NCI-H446 (cell line): Measurements from ENCODE around the gene TAS1R2.
"Not testable (repeated sequence)": the region's sequence is repeated elsewhere in the genome, so short reads cannot be mapped to it uniquely, and the experiment has no call there.

ENCODE experiments used
- DNase-seq, 2 experiments: peaks; one replicate each; lab custom pipeline; 2025; lab: John Stamatoyannopoulos, UW

Gene TAS1R2

DNA sequence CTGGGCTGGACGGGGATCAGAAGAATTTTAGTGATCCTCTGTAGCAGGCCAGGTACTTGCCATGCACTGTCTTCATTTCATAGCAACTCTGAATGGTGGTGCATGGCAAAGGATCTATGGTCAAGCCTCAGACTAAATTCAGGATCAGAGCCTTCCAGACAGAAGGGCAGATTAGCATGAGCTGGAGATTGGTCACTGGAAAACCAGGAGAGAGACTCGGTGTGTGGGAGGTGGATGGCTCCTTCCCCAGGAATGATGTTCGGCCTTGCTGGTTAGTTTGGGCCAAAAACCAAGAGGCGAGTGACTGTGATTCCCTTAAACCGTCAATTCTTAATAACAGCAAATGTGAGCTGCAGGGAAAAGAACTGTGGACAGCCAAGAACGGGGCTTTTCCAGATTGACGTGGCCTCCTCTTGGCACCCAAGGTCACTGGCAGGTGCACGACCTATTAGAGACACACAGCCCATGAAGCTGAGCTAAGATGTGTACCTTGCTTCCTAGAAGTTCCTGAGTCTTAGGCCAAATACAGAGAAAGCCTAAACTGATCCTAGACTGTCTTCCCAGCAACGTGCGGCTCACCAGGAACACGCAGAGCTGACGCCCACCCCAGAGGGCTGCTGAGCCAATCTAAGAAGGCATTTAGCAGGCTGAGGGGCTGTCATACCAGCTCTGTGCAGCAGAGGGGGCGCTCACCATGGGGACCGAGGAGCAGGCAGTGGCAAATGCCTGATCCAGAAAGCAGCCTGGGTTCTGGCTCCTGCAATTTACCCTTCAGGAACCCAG lies 24.4 kb upstream of the TAS1R2 start:
- peak; percentile 10 to 56 for DNase-seq

DNA sequence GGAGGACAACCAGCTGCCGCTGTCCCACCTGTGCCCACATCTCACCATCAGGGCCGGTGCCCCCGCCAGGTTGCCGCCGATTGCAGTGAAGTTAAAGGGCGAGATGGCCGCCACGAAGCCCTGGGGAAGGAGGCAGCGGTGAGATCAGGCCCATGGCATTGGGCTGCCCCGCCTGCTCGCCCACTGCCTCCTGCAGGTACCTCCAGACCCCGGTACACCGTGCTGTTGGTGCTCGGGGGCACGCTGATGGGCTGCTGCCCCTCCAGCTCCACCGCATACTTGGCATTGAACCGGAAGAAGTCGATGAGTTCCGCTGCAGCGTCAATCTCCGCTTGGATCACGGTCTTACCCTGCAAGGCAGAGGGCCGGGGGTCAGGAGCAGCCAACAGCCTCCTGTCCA lies 23.6 kb upstream of the TAS1R2 start:
- no peak for DNase-seq

DNA sequence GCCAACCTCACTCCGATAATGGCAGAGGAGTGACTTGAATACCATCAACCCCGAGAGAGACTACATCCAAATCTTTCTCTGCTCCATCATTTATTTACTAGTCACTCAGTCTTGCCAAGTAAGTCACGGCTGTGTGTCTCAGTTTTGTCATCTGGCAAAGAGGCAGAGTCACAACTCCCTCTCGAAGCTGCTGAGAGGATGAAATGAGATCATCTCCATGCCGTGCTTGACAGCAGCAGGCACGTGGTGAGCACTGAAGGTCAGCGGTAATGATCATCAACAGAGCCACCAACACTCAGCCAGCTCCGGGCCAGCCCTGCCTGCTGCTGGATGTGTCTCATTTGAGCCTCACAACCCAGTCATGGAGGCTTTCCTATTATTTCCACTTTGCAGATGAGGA lies 23.0 kb upstream of the TAS1R2 start:
- DNase-seq: no peak

- no peak for DNase-seq
These were observed 22.4 kb upstream of the TAS1R2 start for GRCh38 chr1:18881642-18882431.

DNA sequence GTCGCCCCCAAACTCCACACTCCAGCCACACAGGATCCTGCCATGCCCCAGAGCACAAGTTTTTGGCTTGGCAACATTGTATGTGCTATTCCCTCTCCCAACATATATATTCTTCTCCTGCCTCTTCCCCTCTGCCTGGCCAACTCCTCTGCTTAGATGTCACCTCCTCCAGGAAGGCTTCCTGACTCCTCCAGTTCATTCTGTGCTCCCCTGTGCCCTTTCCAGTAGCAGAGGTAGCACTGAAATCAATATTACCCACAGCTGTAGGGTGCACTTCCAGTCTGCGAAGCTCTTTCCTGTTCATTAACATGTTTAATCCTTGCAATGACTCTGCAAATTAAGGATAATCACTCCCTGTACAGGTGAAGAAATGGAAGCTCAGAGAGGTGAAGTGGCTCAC lies 21.7 kb upstream of the TAS1R2 start:
- no peak for DNase-seq

DNA sequence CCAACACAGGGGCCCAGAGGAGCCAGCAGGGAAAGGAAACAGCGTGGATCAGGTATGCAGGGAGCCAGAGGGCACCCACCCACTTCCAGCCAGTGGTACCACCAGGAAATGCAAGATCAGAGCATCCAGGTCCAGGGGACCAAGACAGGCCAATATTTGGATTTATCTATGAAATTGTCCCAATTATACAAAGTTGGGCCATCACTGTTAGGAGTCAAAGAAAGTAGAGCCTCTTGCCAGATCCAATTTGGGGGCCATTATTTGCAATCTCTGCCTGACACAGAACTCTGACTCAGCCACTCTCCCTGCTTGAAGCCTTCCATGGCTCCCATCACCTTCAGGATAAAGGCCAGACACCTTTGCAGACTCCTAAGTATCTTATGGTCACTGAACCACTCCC lies 21.1 kb upstream of the TAS1R2 start:
- no peak for DNase-seq

- no peak for DNase-seq
These were observed 20.4 kb upstream of the TAS1R2 start for GRCh38 chr1:18879791-18880309.

- DNase-seq: no peak
These were observed 19.8 kb upstream of the TAS1R2 start for GRCh38 chr1:18879215-18879790.

GRCh38 chr1:18878538-18879214 lies 19.2 kb upstream of the TAS1R2 start:
- no peak for DNase-seq

DNA sequence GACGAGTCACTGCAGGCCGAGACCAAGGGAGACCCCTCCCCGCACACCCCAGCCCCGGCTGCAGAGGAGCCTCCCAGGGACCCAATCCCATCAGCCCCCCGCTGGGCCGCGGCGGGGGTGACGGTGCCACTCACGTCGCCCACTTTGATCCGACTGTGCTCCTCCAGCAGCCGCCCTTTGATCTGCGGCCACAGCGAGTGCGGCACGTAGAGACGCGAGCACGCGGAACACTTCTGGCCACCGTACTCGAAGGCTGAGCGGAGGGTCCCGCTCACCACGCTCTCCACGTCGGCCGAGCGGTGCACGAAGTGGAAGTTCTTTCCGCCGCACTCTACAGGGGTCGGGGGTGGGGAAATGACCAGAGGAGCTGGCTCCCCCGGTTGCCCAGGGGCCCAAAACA lies 17.8 kb upstream of the TAS1R2 start:
- DNase-seq: no peak

- DNase-seq: no peak
These were observed 16.8 kb upstream of the TAS1R2 start for GRCh38 chr1:18876210-18876609.

GRCh38 chr1:18875796-18876128 lies 16.3 kb upstream of the TAS1R2 start:
- DNase-seq: no peak

GRCh38 chr1:18875107-18875795 lies 15.8 kb upstream of the TAS1R2 start:
- peak; percentile 54 to 81 for DNase-seq

GRCh38 chr1:18874600-18874999 lies 15.1 kb upstream of the TAS1R2 start:
- DNase-seq: no peak

- DNase-seq: no peak
These were observed 14.6 kb upstream of the TAS1R2 start for GRCh38 chr1:18874036-18874435.

GRCh38 chr1:18872071-18872611 lies 12.7 kb upstream of the TAS1R2 start:
- DNase-seq: no peak

GRCh38 chr1:18871401-18872070 lies 12.1 kb upstream of the TAS1R2 start:
- no peak for DNase-seq

GRCh38 chr1:18870957-18871356 lies 11.5 kb upstream of the TAS1R2 start:
- no peak for DNase-seq

- not testable (repeated sequence) for DNase-seq
These were observed 11.1 kb upstream of the TAS1R2 start for GRCh38 chr1:18870595-18870865.

GRCh38 chr1:18869847-18870594 lies 10.6 kb upstream of the TAS1R2 start:
- DNase-seq: no peak
